Stimulated activated CD8-positive, alpha-beta memory T cell treated with anti-CD3 and anti-CD28 coated beads, Interleukin-4, amount 100 ng/mL, for 24 hours (primary cell): ENCODE results near the gene GNLY.
"Not testable (repeated sequence)": the region's sequence is repeated elsewhere in the genome, so short reads cannot be mapped to it uniquely, and the experiment has no call there.

ENCODE experiments used
- DNase-seq: peaks from one replicate; pipeline ENCODE4 v3.0.0-alpha.2; 2020; ENCODE audit warnings: low read depth

GNLY gene

DNA sequence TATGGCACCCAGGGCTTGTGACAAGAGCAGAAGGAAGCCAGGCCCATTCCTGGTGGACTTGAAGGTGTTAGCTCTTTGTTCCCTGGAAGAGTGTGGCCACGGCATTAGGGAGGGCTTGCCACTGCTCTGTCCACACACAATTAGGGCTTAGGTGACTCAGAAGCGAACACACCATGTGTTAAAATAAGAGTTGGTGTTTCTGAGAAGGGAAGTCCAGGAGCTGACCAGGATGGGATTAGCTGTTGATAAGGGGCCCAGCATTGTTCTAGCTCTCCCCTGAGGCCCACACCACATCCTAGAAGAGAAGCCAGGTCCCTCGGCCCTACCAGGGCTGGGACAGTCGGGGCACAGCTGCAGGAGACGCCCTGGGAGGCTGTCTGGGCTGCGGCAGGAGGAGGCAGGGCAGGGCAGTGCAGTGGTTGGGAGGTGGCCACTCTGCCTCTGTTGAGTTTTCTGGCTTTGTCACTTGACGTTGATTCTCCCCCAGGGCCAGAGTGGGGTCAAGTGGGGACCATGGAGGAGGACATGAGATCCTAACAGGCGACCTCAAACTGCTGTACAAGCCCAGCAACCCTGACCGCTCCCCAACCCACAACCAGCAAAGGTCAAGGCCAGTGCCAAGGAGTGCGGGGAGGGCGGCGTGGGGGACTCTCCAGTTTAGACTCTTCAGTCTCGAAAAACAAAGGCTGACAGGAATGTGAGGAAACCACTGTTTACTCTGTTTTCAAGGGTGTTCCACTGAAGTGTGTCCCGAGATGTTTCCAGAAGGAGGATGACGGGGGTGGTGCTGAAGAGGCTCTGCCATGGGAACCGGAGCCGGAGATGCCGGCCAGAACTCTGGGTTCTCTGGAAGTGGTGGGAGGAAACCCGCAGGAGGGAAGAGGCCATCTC lies 16.8 kb downstream of the GNLY start:
- DNase-seq = no peak

GRCh38 chr2:85711578-85712060 lies 17.5 kb downstream of the GNLY start:
- no peak for DNase-seq

DNA sequence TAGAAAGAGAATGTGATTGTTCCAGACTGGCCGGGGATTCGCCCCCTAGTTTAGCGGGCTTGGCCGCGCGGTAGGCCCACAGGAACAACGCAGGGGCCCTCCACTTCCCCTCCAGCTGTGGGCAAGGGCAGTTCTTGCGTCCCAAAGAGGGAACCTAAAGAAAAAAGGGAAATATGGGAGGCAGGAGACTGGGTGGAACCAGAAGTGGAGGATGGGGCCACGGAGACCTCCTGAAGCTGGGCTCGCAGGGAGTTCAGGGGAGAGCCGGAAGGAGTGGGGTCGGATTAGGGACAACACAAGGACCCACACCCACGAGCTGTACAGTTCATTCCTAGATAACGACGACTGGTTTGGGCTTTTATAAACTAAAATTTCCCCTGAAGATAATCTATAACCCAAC lies 18.2 kb downstream of the GNLY start:
- DNase-seq = no peak

- DNase-seq = no peak
These were observed 18.9 kb downstream of the GNLY start for GRCh38 chr2:85712849-85713612.

DNA sequence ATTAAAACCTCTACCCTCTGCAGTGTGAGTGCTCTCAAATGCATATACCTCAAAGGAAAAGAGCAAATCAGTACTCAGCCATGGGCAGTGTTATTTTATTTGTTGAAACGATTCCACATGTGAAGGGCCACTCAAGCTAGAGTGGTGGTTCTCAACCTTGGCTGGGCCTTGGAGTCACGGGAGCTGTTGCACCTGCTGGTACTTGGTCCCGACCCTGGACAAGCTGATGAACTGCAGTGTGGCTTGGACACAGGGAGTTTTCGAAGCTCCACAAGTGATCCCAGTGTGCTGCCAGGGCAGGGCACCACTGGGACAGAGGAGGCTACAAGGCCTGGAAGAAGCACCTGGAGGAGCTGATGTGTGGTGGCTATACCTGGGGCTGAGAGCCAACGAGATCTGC lies 19.7 kb downstream of the GNLY start:
- DNase-seq = no peak

GRCh38 chr2:85714421-85714820 lies 20.3 kb downstream of the GNLY start:
- not testable (repeated sequence) for DNase-seq

GRCh38 chr2:85714841-85715240 lies 20.7 kb downstream of the GNLY start:
- DNase-seq = no peak

GRCh38 chr2:85716346-85716914 lies 22.3 kb downstream of the GNLY start:
- no peak for DNase-seq

DNA sequence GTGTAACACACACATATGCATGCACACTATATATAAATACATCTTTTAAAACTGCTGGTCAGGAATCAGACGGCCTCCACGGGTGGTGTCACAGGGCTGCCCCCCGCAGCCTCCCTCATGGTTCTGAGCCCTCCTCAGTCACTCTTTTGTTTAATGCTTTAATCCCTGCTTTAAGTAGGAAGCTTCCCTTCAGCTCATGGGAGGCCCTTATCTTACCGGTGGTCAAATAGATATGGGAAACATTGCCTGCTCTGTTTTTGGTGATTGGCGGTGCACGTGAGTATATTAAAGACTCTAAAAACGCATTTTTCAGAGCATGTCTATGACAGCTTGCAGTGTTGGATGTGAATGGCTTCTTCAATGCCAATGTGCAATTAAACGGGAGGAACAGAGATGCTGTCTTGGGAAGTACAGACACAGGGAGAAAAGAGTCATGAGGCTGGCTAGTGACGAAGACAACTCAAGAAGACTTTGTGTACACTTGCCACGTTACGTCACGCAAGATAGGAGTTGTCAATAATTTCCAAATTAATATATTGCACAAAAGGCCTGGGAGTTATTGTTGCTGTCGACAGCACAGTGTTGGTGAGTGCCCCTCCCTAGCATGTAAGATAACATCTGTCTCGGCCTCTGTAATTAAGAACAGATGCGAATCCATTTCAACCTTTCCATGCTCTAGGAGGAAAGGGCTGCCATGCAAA lies 23.3 kb downstream of the GNLY start:
- DNase-seq = no peak

DNA sequence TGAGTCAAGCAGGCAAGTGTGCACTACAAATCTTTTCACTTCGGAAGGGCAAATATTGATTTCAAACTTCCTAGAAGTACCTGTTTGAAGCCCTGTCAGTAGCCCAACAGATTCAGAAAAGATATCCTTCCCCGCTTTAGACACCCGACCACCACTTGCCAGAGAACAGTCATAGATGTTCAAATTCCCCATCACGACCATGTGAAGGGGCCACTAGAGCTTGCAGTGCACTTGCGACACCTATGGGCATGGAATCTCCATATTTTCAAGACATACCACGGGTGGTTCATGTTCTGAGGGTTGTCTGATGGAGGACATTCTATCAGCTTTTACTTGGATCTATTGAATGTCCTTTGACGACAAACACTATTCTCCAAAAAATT lies 23.8 kb downstream of the GNLY start:
- no peak for DNase-seq

DNA sequence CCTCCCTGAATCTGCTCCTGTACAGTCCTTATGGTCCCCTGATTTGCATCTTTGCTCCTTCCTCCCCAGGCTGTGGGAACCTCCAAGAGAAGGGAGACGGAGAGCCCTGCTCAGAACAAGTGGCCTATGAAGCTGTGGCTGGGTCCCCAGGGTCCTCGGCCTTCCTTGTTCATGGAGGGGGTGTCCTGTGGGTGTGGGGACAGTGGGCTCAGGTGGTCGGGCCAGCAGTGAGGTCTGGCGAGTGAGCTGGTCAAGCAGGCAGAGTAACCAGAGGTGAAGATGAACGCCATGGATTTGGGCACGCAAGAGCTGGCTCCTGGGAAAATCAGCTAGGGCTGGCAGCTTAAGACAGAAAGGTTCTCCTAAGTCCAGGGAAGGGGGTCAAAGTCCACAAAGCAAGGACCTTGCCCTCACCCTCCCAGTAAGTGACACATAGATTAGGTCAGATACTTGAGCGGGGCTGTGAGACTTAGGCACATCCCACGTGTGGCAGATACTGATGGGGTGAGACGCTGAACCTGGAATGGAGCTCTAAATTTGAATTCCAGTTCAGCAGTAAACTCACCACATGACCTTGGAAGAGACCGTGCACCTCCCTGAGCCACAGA lies 24.8 kb downstream of the GNLY start:
- DNase-seq = no peak

DNA sequence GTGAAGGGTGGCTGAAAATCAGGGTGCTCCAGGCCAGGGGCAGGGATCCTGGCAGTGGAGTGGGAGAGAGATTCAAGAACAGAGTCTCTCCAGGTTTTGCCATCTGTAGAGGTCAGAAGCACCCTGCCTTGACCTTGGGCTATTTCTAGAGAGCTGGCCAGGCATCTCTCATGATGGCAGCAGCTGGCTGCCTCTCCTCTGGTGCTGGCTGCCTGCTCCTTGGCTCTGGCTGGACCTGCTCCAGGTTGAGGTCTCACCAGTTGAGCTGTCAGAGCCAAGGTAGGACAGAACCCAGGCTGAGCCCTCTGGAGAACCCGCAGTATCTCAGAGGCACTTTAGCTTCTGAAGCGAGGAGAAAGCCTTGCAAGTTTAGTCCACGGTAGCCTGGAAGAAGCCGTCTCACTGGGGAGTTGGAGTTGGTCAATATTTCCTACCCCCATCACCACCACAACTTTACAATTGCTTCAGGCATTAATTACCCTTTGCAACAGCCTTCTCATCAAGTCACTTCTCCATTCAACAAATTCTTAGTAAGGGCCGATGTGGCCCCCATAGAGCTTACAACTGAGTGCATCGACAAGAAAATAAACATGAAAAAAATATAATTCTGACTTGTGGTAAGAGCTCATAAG lies 25.6 kb downstream of the GNLY start:
- DNase-seq = no peak

GRCh38 chr2:85720533-85720932 lies 26.4 kb downstream of the GNLY start:
- DNase-seq = no peak

DNA sequence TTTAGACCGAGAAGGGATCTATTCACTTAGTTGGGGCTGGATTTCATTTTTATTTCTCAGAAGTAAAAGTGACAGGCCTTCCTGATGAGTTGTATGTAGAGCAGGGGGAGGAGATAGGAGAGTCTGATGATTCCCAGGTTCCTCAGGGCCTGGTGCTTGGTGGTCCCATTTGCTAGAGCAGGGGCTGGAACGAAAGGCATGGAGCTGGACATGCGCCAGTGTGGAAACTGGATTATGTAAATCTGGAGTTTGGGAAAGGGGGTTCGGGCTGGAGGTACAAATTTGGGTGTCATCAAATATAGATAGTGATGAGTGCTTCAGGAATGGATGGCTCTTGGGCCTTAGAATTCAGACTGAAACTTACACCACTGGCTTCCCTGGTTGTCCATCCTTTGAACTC lies 27.5 kb downstream of the GNLY start:
- DNase-seq = no peak

- DNase-seq = no peak
These were observed 28.4 kb downstream of the GNLY start for GRCh38 chr2:85722519-85722918.

GRCh38 chr2:85723707-85724360 lies 29.7 kb downstream of the GNLY start:
- DNase-seq = no peak

GRCh38 chr2:85724731-85725181 lies 30.6 kb downstream of the GNLY start:
- DNase-seq = no peak

DNA sequence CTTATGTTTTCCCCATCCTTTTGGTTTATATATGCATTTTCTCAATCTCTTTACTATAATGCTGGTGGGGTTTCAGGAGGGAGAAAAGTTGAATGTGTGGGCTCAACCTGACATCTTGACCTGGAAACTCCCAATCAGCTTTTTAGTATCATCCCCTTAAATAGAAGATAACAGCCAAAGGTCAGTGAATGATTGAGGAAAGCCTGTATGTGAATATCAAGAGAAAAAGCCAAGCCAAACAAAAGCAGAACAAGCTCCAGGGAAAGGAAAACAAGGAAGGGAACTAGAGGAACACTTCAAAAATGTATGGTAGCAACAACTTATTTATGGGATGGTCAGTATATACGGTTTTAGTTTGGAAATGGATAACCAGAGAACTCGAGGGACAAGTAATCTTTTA lies 31.3 kb downstream of the GNLY start:
- DNase-seq = no peak

GRCh38 chr2:85727798-85728197 lies 33.6 kb downstream of the GNLY start:
- DNase-seq = no peak

- DNase-seq = no peak
These were observed 34.2 kb downstream of the GNLY start for GRCh38 chr2:85728342-85728741.
